Activated CD4-positive, alpha-beta T cell treated with anti-CD3 and anti-CD28 coated beads, Interleukin-2, amount 10 ng/mL, durations not matched to agents 7 days and 5 days (primary cell): ENCODE results near the gene ABCA8. TPM values are rescaled to one million over a fixed set of nuclear protein-coding genes. Genes with fewer than 3 reads are reported as not detected.
"Not testable (repeated sequence)": the region's sequence is repeated elsewhere in the genome, so short reads cannot be mapped to it uniquely, and the experiment has no call there.

Source experiments
- CTCF ChIA-PET: fragments of 350-600 bp; sonication (Branson Sonifier 250); formaldehyde crosslinking; loops from one replicate; lab custom pipeline; 2021; ENCODE audit warnings: antibody characterized with exemption; lab: Charles Lee
- POLR2A ChIA-PET: fragments of 350-600 bp; sonication (Branson Sonifier 250); formaldehyde crosslinking; loops from one replicate; lab custom pipeline; 2021; ENCODE audit warnings: antibody characterized with exemption; lab: Charles Lee
- DNase-seq: peaks from one replicate; pipeline ENCODE4 v3.0.0-alpha.2; 2020
- H3K27ac Mint-ChIP-seq: one replicate; pipeline ENCODE4 v1.8.0; 2021; ENCODE audit warnings: mild to moderate bottlenecking, moderate library complexity, mixed read lengths
- H3K27me3 Mint-ChIP-seq: one replicate; pipeline ENCODE4 v1.8.0; 2021; ENCODE audit warnings: mixed read lengths
- H3K36me3 Mint-ChIP-seq: one replicate; pipeline ENCODE4 v1.8.0; 2021; ENCODE audit warnings: low read depth, mixed read lengths
- H3K4me1 Mint-ChIP-seq: one replicate; pipeline ENCODE4 v1.8.0; 2021; ENCODE audit warnings: mixed read lengths
- H3K4me3 Mint-ChIP-seq: one replicate; pipeline ENCODE4 v1.8.0; 2021; ENCODE audit warnings: mild to moderate bottlenecking, moderate library complexity, mixed read lengths
- H3K9me3 Mint-ChIP-seq: one replicate; pipeline ENCODE4 v1.8.0; 2021; ENCODE audit warnings: mixed read lengths
- total RNA-seq, 2 experiments: library from RNA; stranded (reverse); gene quantifications; one replicate each; pipeline ENCODE4 v1.2.3, GENCODE V29; 2021

Gene ABCA8
- total RNA-seq, 2 experiments from 2014 or later: not detected

DNA sequence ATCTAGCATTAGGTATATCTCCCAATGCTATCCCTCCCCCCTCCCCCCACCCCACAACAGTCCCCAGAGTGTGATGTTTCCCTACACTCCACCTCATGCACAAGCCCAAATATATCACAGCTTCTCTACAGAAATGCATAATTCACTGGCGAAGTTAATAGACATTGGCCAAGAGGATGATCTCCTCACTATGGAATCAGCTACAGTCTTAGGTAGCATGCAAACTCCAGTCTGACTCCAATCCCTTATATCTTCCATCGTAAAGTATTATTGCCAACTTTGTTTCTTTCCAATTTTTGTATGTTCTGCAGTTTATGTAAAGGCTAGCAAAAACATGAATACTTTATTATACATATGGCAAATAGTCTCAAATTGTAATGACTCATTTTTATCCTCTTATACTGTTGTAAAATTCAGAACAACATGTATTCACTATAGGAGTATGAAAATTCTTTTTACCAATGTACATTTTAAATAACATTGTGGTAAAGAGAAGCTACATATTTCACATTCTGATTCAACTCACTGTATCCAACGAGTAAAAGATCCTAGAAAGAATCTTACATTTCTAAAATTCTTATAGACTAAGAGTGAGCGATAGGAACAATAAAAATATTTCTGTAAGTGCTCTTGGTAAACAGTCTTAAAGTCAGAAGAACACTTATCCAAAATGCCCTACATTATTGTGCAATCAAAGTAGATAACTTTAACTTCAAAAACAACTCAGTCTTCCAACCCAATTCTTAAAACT is 871 bp downstream of the ABCA8 start:
- Mint-ChIP-seq H3K27ac (no peak overlapping the region), H3K9me3 (no peaks in the 10 kb centered on the region), H3K27me3 (peaks cover 5% of the 10 kb centered on the region), H3K36me3 (no peaks in the 10 kb centered on the region), H3K4me1 (no peaks in the 10 kb centered on the region), H3K4me3 (no peak overlapping the region)
- ChIA-PET POLR2A (no interaction called here), CTCF (no interaction called here)
- no peak for DNase-seq

DNA sequence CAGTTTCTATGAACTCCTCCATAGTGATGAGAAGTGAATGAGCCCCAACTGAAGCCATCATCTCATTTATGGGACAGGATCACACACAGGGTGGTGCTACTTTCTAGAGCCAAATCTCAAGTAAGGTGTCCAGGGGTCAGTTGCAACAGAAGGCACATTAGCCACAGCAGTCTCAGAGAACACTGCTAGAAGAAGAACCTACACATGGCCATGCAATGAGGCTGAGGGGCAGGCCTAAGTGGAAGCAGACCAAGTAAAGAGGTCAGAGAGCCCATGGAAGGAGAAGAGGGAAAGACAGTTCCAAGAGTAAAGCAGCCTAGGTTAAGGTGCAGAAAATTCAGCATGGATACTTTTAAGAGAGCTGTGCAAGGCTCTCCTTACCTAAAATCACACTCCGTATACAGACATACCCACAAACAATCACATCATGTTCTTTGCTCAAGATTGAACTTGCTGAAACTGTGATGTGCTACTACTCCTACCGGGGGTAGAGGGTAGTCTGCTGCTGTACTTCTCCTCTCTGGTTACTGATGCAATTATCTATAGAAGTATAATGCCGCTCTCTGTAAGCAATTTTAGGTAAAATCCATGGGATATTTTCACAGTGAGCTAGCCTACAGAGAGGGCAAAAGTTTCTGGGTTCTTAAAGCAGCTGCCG is 1.7 kb downstream of the ABCA8 start:
- H3K4me3 Mint-ChIP-seq: no peak overlapping the region
- POLR2A ChIA-PET: no interaction called here
- CTCF ChIA-PET: interaction anchor here (0.6 kb wide), 2 partner anchors 235 to 1364 kb away, joined by 3 read pairs; no protein-coding TSS in a partner anchor
- no peaks in the 10 kb centered on the region for H3K36me3 Mint-ChIP-seq
- no peak for DNase-seq
- no peaks in the 10 kb centered on the region for H3K4me1 Mint-ChIP-seq
- no peak overlapping the region for H3K27ac Mint-ChIP-seq
- peaks cover 5% of the 10 kb centered on the region for H3K27me3 Mint-ChIP-seq
- no peaks in the 10 kb centered on the region for H3K9me3 Mint-ChIP-seq

DNA sequence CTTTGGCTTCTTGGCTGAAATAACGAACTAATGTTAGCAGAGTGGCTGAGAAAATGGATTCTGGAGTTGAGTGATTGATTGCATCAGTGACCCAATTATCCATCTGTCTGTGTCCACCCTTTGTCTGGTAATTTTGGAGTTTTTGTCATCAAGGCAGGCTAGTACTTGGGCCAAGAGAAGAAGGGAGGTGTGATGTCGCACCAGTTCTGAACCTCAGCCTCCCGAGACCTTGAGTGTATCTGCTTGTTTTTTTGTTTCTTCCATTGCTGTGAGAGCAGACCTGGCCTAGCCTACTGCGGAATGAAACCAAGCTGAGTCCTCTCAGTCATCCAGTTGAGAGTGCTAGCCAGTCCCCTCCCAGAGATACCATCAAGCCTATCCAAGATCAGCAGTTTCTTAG is 4.5 kb downstream of the ABCA8 start:
- no peak for DNase-seq
- Mint-ChIP-seq H3K27ac (no peak overlapping the region), H3K27me3 (peaks cover 3% of the 10 kb centered on the region), H3K4me1 (no peaks in the 10 kb centered on the region), H3K4me3 (no peak overlapping the region), H3K36me3 (no peaks in the 10 kb centered on the region), H3K9me3 (peaks cover 2% of the 10 kb centered on the region)
- CTCF ChIA-PET: no interaction called here
- POLR2A ChIA-PET: no interaction called here

DNA sequence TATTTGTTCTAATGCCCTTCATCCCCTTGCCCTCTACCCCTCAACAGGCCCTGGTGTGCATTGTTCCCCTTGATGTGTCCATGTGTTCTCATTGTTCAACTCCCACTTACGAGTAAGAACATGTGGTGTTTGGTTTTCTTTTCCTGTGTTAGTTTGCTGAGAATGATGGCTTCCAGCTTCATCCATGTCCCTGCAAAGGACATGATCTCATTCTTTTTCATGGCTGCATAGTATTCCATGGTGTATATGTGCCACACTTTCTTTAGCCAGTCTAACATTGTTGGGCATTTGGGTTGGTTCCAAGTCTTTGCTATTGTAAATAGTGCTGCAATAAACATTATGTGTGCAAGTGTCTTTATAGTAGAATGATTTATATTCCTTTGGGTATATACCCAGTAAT is 7.3 kb downstream of the ABCA8 start:
- H3K4me3 Mint-ChIP-seq, POLR2A ChIA-PET, H3K4me1 Mint-ChIP-seq, DNase-seq, H3K9me3 Mint-ChIP-seq, H3K27me3 Mint-ChIP-seq, CTCF ChIA-PET, H3K36me3 Mint-ChIP-seq, H3K27ac Mint-ChIP-seq: not testable (repeated sequence)

DNA sequence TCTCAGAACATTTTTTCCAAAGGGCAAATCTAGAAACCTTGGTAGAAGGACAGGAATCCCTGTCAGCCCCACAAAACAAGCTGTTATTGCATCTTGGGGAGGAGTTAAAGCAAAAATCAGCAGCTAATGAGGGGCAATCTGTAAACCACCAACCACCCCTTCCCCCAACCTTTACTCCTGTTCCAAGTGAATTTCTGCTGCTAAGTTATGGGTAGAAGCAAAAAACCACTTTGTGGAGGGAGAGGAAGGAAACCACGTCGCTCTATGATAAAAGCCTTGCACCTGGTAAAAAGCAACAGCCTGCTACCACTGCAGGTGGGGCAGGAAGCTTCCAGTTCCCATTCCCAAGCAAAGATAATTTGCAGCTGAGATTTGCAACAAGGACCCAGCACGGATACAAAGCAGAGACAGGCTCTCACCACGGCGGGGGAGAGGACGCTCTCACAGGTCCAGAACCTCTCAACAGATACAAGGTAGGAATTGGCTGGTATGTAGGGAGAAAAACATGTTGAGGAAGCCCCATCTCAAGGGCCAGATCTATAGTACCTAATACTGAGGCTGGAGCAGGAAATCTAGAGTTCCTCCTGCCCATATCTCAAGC is 10.7 kb downstream of the ABCA8 start:
- no peak for DNase-seq
- Mint-ChIP-seq H3K36me3 (no peaks in the 10 kb centered on the region), H3K27me3 (no peaks in the 10 kb centered on the region), H3K4me3 (no peak overlapping the region), H3K4me1 (no peaks in the 10 kb centered on the region), H3K27ac (no peak overlapping the region), H3K9me3 (peaks cover 2% of the 10 kb centered on the region)
- ChIA-PET POLR2A (no interaction called here), CTCF (no interaction called here)

DNA sequence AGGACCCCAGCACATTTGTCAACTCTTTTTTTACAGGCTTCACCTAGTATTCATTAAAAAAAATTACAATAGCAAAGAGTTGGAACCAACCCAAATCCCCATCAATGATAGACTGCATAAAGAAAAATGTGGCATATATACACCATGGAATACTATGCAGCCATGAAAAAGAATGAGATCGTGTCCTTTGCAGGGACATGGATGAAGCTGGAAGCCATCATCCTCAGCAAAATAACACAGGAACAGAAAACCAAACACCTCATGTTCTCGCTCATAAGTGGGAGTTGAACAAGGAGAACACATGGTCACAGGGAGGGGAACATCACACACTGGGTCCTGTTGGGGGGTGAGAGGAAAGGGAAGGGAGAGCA is 11.4 kb downstream of the ABCA8 start:
- CTCF ChIA-PET, H3K4me1 Mint-ChIP-seq, H3K9me3 Mint-ChIP-seq, DNase-seq, H3K36me3 Mint-ChIP-seq, H3K27ac Mint-ChIP-seq, H3K4me3 Mint-ChIP-seq, POLR2A ChIA-PET, H3K27me3 Mint-ChIP-seq: not testable (repeated sequence)

DNA sequence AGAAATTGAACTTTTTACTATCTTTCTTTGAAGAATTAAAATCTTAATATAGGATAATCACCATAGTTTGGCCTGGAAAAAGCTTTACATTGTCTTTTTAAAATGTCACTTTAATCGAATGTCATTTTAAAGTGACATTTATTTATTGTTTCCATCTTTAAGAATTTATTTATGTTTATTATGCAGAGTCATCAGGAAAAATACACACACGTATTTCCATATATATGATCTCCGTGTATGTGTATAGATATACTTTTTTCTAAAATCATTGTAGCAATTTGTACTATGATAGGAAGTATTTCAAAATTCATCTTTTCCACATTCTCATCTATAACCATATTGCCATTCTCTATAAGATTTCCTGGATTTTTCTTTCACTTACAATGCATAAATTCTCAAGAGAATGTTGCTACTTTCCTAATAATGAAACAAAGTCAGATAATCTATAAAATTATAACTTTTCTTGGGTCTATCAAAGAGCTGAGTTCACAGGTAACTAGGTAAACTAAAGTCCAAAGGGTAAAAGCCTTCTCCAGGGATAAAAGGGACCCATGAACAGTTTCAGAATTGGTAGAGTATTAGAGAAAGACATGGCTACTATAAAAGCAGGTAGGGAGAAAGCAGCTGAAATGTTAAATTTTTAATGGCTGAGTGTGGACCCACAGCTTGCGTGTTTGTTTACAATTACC is 11.9 kb downstream of the ABCA8 start:
- Mint-ChIP-seq H3K27me3 (no peaks in the 10 kb centered on the region), H3K9me3 (peaks cover 2% of the 10 kb centered on the region), H3K4me1 (no peaks in the 10 kb centered on the region), H3K27ac (no peak overlapping the region), H3K4me3 (no peak overlapping the region), H3K36me3 (no peaks in the 10 kb centered on the region)
- DNase-seq: no peak
- ChIA-PET CTCF (no interaction called here), POLR2A (no interaction called here)

DNA sequence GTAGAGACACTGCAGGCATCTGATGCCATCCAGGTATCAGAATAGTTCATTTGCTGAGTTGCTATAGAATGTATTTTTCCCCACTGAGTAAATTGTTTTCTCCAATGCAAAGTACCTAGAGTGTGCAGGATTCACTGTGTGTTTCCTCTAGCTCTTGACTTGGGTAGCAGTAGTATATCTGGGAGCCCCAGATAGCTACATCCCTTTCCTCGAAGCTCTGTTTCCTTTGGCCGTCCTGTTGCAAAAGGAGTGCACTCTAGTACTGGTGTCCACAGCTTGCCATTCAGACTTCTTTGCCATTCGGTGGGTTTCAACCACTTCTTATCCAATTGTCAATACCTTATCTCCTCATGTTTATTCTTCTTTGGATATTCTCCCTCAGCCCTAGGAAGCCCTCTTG is 12.8 kb downstream of the ABCA8 start:
- CTCF ChIA-PET: no interaction called here
- POLR2A ChIA-PET: interaction anchor here (0.5 kb wide), 1 partner anchor 1051 kb away, joined by 9 read pairs; no protein-coding TSS in a partner anchor
- Mint-ChIP-seq H3K27ac (no peak overlapping the region), H3K27me3 (no peaks in the 10 kb centered on the region), H3K4me1 (no peaks in the 10 kb centered on the region), H3K36me3 (no peaks in the 10 kb centered on the region), H3K4me3 (no peak overlapping the region), H3K9me3 (no peaks in the 10 kb centered on the region)
- no peak for DNase-seq

DNA sequence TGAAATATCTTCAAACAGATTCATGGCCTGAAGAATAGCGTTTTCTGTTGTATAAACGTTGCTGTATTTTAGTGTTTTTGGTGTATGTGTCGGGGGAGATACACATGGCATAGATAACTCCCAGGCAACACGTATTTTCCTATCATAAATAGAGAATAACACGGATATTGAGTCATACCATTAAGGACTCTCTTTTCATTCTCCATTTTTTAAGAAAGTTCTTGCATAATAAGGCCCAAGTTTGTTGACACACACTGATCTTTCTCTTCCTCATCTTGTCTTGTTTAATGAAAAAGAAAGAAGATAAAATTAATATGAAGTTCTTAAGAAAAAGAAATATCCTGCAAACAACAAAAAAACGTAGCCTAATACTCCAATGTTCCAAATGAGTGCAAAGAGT is 13.4 kb downstream of the ABCA8 start:
- Mint-ChIP-seq H3K36me3 (no peaks in the 10 kb centered on the region), H3K27ac (no peak overlapping the region), H3K27me3 (no peaks in the 10 kb centered on the region), H3K4me3 (no peak overlapping the region), H3K4me1 (no peaks in the 10 kb centered on the region), H3K9me3 (no peaks in the 10 kb centered on the region)
- ChIA-PET POLR2A (interaction anchor here (0.5 kb wide), 1 partner anchor 1050 kb away, joined by 9 read pairs; no protein-coding TSS in a partner anchor), CTCF (no interaction called here)
- no peak for DNase-seq

DNA sequence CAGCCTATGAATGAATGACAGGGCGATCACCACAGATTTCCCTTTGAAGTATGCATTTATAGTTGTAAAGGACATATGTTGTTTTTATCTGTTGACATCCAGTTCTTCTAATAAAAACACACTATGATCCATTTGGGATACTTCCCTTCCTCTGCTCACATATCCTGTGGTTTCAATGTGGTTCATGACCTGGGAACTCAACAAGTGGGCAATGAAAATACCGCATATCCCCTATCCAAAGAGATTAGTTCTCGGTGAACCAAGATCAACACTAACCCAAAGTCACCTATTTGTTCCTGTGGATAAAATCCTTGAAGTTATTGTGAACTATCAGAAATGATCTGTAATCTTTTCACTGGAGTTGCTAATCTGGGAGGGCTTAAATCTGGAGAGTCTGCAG is 16.0 kb downstream of the ABCA8 start:
- no peak for DNase-seq
- Mint-ChIP-seq H3K4me1 (no peaks in the 10 kb centered on the region), H3K27ac (no peak overlapping the region), H3K9me3 (no peaks in the 10 kb centered on the region), H3K36me3 (no peaks in the 10 kb centered on the region), H3K27me3 (peaks cover 3% of the 10 kb centered on the region), H3K4me3 (no peak overlapping the region)
- CTCF ChIA-PET: no interaction called here
- POLR2A ChIA-PET: no interaction called here

DNA sequence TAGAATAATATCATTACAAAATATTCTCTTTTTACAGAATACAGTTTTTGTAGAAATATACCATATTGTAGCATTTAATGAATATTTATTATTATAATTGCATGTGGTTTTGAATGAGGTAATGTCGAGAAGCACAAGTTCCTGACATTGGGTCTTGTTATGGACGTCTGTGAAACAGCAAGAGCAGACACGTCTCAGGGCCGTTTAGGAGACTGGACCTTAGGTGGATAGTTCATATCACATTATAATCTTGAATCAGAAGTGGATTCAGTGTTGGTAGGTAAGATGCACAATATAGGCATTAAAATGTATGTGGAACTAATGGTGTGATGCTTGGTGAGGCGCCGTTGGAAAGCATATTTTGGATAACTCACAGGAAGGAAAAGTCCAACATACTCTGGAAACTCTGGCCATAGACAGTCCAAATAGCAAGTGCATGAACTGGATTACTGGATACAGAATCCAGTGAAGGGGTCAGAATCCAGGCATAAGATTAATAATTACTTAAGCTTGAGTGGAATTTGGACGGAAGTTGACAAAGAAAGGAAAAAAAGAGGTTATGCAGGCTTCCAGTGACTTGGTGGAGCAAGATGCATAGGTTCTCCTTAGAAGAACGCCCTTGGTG is 17.2 kb downstream of the ABCA8 start:
- no peaks in the 10 kb centered on the region for H3K36me3 Mint-ChIP-seq
- POLR2A ChIA-PET: no interaction called here
- H3K9me3 Mint-ChIP-seq: no peaks in the 10 kb centered on the region
- CTCF ChIA-PET: no interaction called here
- H3K27me3 Mint-ChIP-seq: peaks cover 3% of the 10 kb centered on the region
- H3K4me3 Mint-ChIP-seq: no peak overlapping the region
- H3K27ac Mint-ChIP-seq: no peak overlapping the region
- no peak for DNase-seq
- H3K4me1 Mint-ChIP-seq: no peaks in the 10 kb centered on the region

DNA sequence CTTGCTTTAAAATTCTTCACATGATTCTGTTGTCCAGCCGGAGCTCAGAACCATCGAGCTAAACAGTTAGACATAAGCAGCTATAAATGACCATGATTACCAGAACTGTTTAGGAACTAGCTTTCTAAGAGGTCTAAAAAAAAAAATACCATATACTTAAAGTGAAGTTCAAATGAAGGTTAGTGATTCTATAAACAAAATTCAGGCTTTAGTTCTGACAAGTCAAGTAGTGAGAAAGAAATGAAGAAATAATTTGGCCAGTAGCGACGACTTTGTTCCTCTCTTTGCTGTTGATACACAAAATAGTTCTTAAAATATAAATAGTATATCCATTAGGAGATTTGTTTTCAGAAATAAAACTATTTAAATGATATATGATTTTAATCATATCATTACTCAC is 27.7 kb downstream of the ABCA8 start:
- Mint-ChIP-seq H3K4me3 (no peak overlapping the region), H3K27me3 (peaks cover 2% of the 10 kb centered on the region), H3K27ac (no peak overlapping the region), H3K9me3 (no peaks in the 10 kb centered on the region), H3K4me1 (no peaks in the 10 kb centered on the region), H3K36me3 (no peaks in the 10 kb centered on the region)
- no peak for DNase-seq
- ChIA-PET CTCF (no interaction called here), POLR2A (no interaction called here)
